GM12878 (cell line): ENCODE data around the gene TRAPPC6A.

Experiments used
- CTCF ChIP-seq, 3 experiments: IDR thresholded peaks in 2 of 3; conservative IDR thresholded peaks in 1 of 3; 2 replicates each; pipeline ENCODE4 v1.5.1; 2011; ENCODE audit warnings: low read depth in 3 of 3, low read length in 3 of 3, mild to moderate bottlenecking in 3 of 3, control low read depth in 2 of 3, moderate library complexity in 2 of 3, inconsistent platforms in 1 of 3, mixed read lengths in 1 of 3; ENCODE audit not compliant: control insufficient read depth in 2 of 3, insufficient read depth in 1 of 3; ENCODE audit errors: extremely low read depth in 1 of 3
- ELK1 ChIP-seq: IDR thresholded peaks from 2 replicates; pipeline ENCODE4 v1.6.1; 2012; ENCODE audit warnings: low read depth, low read length, improper control_type of control experiment
- EP300 ChIP-seq, 2 experiments: fragments of 150-350 bp in 1 of 2; IDR thresholded peaks; 2 replicates each; pipeline ENCODE4 v1.6.1; 2011 to 2012; ENCODE audit warnings: low read depth in 2 of 2, low read length in 2 of 2, borderline replicate concordance in 1 of 2, improper control_type of control experiment in 1 of 2, inconsistent platforms in 1 of 2; ENCODE audit not compliant: control insufficient read depth in 1 of 2
- ESRRA ChIP-seq: IDR thresholded peaks from 2 replicates; pipeline ENCODE4 v1.6.1; 2012; ENCODE audit warnings: mild to moderate bottlenecking, low read length, improper control_type of control experiment
- POLR2AphosphoS5 ChIP-seq: IDR thresholded peaks from 2 replicates; pipeline ENCODE4 v1.6.1; 2011; ENCODE audit warnings: mild to moderate bottlenecking, low read length, inconsistent platforms
- REST ChIP-seq: IDR thresholded peaks from 2 replicates; pipeline ENCODE4 v1.6.1; 2012; ENCODE audit warnings: mild to moderate bottlenecking, low read depth, low read length
- SMC3 ChIP-seq: IDR thresholded peaks from 2 replicates; pipeline ENCODE4 v1.6.1; 2011; ENCODE audit warnings: low read length, improper control_type of control experiment, borderline replicate concordance
- YY1 ChIP-seq: IDR thresholded peaks from 2 replicates; pipeline ENCODE4 v1.6.1; 2011; ENCODE audit warnings: low read depth, mild to moderate bottlenecking, low read length
- TF ChIP-seq, protein P1 (sequence below): IDR thresholded peaks from 2 replicates; pipeline ENCODE4 v1.6.1; 2012; ENCODE audit warnings: improper control_type of control experiment, low read depth, low read length; ENCODE audit not compliant: insufficient replicate concordance
- TF ChIP-seq, protein P2 (sequence below): IDR thresholded peaks from 2 replicates; pipeline ENCODE4 v1.6.1; 2012; ENCODE audit warnings: low read depth, low read length, improper control_type of control experiment

DNA sequence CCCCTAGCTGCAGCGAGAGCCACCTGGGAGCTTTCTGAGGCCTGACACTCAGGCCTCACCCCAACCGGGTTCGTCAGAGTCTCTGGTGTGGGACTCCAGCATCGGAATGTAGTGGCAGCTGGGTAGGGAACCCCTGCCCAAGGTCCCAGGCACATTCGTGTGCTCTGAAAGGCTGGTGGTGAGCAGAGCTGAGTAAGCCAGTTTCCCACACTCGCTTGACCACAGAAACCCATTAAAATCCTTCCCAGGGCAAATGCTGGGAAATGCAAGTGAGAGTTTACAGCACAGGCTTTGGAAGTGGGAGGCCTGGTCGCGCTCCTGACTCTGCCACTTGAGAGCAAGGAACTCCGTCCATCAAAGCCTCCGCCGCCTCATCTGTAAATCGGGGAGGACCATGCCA is 4.2 kb downstream of the TRAPPC6A start:
- TF ChIP-seq, protein P1, sequence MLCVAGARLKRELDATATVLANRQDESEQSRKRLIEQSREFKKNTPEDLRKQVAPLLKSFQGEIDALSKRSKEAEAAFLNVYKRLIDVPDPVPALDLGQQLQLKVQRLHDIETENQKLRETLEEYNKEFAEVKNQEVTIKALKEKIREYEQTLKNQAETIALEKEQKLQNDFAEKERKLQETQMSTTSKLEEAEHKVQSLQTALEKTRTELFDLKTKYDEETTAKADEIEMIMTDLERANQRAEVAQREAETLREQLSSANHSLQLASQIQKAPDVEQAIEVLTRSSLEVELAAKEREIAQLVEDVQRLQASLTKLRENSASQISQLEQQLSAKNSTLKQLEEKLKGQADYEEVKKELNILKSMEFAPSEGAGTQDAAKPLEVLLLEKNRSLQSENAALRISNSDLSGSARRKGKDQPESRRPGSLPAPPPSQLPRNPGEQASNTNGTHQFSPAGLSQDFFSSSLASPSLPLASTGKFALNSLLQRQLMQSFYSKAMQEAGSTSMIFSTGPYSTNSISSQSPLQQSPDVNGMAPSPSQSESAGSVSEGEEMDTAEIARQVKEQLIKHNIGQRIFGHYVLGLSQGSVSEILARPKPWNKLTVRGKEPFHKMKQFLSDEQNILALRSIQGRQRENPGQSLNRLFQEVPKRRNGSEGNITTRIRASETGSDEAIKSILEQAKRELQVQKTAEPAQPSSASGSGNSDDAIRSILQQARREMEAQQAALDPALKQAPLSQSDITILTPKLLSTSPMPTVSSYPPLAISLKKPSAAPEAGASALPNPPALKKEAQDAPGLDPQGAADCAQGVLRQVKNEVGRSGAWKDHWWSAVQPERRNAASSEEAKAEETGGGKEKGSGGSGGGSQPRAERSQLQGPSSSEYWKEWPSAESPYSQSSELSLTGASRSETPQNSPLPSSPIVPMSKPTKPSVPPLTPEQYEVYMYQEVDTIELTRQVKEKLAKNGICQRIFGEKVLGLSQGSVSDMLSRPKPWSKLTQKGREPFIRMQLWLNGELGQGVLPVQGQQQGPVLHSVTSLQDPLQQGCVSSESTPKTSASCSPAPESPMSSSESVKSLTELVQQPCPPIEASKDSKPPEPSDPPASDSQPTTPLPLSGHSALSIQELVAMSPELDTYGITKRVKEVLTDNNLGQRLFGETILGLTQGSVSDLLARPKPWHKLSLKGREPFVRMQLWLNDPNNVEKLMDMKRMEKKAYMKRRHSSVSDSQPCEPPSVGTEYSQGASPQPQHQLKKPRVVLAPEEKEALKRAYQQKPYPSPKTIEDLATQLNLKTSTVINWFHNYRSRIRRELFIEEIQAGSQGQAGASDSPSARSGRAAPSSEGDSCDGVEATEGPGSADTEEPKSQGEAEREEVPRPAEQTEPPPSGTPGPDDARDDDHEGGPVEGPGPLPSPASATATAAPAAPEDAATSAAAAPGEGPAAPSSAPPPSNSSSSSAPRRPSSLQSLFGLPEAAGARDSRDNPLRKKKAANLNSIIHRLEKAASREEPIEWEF: no peak
- TF ChIP-seq CTCF (IDR thresholded peaks at IDR 0.05 in 2 of 3, conservative IDR thresholded peaks at IDR 0.05 in 1 of 3; ENCODE audit: control insufficient read depth in 2 of 3, extremely low read depth in 1 of 3, insufficient read depth in 1 of 3, low read depth in 3 of 3, low read length in 3 of 3) (no peak), POLR2AphosphoS5 (no peak), REST (no peak), EP300 (IDR thresholded peaks at IDR 0.05; ENCODE audit: borderline replicate concordance in 1 of 2, control insufficient read depth in 1 of 2, low read depth in 2 of 2, low read length in 2 of 2) (no peak), ELK1 (no peak), ESRRA (no peak), SMC3 (no peak), YY1 (no peak)
- TF ChIP-seq, protein P2, sequence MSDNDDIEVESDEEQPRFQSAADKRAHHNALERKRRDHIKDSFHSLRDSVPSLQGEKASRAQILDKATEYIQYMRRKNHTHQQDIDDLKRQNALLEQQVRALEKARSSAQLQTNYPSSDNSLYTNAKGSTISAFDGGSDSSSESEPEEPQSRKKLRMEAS: no peak
